HUES64 (cell line): ENCODE data around the gene MTAP.

ENCODE experiments used
- H3K27ac ChIP-seq: 2 replicates; pipeline ENCODE4 v1.7.0; 2013; ENCODE audit warnings: low read depth, low read length, inconsistent platforms
- H3K27me3 ChIP-seq: 2 replicates; pipeline ENCODE4 v1.6.1; 2013; ENCODE audit warnings: mild to moderate bottlenecking, low read length; ENCODE audit not compliant: insufficient read depth
- H3K36me3 ChIP-seq: 2 replicates; pipeline ENCODE4 v1.6.1; 2013; ENCODE audit warnings: mild to moderate bottlenecking, low read length; ENCODE audit not compliant: insufficient read depth
- H3K4me1 ChIP-seq: 2 replicates; pipeline ENCODE4 v1.6.1; 2013; ENCODE audit warnings: mild to moderate bottlenecking, low read length, moderate library complexity; ENCODE audit not compliant: insufficient read depth
- H3K4me3 ChIP-seq: 2 replicates; pipeline ENCODE4 v1.5.1; 2013; ENCODE audit warnings: mild to moderate bottlenecking, low read length, moderate library complexity
- H3K9ac ChIP-seq: 2 replicates; pipeline ENCODE4 v1.6.1; 2013; ENCODE audit warnings: mild to moderate bottlenecking, low read depth, low read length
- H3K9me3 ChIP-seq: 2 replicates; pipeline ENCODE4 v1.6.1; 2013; ENCODE audit warnings: low read depth, low read length; ENCODE audit not compliant: insufficient read depth
- WGBS: fragments of 150-250, 120-280 bp; methylation state at CpG from one replicate; pipeline ENCODE4 v1.1.7; 2013; ENCODE audit warnings: missing lambda C conversion rate; 5-methylcytosine and 5-hydroxymethylcytosine counted together

MTAP gene

DNA sequence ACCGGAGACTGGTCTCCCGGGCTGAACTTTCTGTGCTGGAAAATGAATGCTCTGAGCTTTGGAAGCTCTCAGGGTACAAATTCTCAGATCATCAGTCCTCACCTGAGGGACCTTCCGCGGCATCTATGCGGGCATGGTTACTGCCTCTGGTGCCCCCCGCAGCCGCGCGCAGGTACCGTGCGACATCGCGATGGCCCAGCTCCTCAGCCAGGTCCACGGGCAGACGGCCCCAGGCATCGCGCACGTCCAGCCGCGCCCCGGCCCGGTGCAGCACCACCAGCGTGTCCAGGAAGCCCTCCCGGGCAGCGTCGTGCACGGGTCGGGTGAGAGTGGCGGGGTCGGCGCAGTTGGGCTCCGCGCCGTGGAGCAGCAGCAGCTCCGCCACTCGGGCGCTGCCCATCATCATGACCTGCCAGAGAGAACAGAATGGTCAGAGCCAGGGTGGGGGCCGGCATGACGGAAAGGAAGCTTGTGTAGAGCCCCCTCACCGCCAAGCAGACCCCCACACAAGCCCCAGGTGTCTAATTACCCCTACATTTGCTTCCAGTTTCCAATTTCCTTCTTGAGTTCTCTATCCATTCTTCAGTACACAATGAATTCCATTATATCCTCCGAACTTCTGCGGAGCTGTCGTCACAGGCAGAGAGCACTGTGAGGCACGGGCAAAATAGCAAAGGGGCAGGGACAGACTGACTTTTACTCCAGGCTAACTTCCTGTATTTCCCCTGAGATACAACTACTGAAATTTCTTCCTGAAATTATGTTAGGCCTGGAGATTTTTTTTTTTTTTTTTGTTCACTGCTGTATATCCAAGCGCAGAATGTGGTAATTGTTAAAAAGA, 168.6 kb downstream of the MTAP start:
- H3K4me3 ChIP-seq, result peak overlapping the region; percentile 10
- 3% methylated on average over 44 of the region's 45 CpGs for WGBS
- no peaks in the 10 kb centered on the region for H3K36me3 ChIP-seq
- peaks cover 100% of the 10 kb centered on the region for H3K27me3 ChIP-seq
- H3K27ac ChIP-seq, result no peak overlapping the region
- H3K9me3 ChIP-seq, result no peaks in the 10 kb centered on the region
- no peak overlapping the region for H3K9ac ChIP-seq
- peaks cover 17% of the 10 kb centered on the region for H3K4me1 ChIP-seq

DNA sequence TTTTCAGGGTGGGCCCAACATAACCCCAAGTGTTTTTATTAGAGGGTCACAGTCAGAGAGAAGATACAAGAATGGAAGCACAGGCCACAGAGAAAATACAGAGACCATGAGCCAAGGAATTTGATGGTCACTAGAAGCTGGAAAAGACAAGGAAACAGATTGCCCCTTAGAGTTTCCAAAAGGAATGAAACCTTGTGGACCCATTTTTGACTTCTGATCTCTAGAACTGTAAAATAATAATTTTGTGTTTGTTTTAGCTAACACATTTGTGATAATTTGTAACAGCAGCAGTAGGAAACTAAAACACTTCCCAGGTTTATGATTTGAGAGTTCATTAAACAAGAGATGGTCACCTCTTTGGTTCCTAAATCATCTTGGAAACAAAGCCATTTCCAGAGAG, 169.9 kb downstream of the MTAP start:
- Histone ChIP-seq H3K9ac (no peak overlapping the region), H3K27me3 (peaks cover 100% of the 10 kb centered on the region), H3K36me3 (no peaks in the 10 kb centered on the region), H3K27ac (no peak overlapping the region), H3K4me1 (peaks cover 17% of the 10 kb centered on the region), H3K4me3 (no peak overlapping the region), H3K9me3 (no peaks in the 10 kb centered on the region)

DNA sequence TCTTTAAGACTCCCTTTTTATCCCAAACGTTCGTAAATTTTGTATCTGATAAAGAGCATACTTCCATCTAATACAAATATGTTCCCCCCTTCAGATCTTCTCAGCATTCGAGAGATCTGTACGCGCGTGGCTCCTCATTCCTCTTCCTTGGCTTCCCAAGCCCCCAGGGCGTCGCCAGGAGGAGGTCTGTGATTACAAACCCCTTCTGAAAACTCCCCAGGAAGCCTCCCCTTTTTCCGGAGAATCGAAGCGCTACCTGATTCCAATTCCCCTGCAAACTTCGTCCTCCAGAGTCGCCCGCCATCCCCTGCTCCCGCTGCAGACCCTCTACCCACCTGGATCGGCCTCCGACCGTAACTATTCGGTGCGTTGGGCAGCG, 171.9 kb downstream of the MTAP start:
- peak overlapping the region; percentile 56 for H3K4me3 ChIP-seq
- peak overlapping the region; percentile 14; the same call in 1 of the 2 replicates for H3K9ac ChIP-seq
- no peak overlapping the region for H3K27ac ChIP-seq
- no peaks in the 10 kb centered on the region for H3K9me3 ChIP-seq
- peaks cover 6% of the 10 kb centered on the region for H3K4me1 ChIP-seq
- under 1% methylated on average over 21 of the region's 21 CpGs for WGBS
- no peaks in the 10 kb centered on the region for H3K36me3 ChIP-seq
- H3K27me3 ChIP-seq, result peaks cover 100% of the 10 kb centered on the region

DNA sequence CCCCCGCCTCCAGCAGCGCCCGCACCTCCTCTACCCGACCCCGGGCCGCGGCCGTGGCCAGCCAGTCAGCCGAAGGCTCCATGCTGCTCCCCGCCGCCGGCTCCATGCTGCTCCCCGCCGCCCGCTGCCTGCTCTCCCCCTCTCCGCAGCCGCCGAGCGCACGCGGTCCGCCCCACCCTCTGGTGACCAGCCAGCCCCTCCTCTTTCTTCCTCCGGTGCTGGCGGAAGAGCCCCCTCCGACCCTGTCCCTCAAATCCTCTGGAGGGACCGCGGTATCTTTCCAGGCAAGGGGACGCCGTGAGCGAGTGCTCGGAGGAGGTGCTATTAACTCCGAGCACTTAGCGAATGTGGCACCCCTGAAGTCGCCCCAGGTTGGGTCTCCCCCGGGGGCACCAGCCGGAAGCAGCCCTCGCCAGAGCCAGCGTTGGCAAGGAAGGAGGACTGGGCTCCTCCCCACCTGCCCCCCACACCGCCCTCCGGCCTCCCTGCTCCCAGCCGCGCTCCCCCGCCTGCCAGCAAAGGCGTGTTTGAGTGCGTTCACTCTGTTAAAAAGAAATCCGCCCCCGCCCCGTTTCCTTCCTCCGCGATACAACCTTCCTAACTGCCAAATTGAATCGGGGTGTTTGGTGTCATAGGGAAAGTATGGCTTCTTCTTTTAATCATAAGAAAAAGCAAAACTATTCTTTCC, 172.4 kb downstream of the MTAP start:
- Histone ChIP-seq H3K27me3 (peaks cover 100% of the 10 kb centered on the region), H3K4me1 (peaks cover 6% of the 10 kb centered on the region), H3K9me3 (no peaks in the 10 kb centered on the region), H3K4me3 (peak overlapping the region; percentile 56), H3K9ac (peak overlapping the region; percentile 14; the same call in 1 of the 2 replicates), H3K36me3 (no peaks in the 10 kb centered on the region), H3K27ac (no peak overlapping the region)
- under 1% methylated on average over 50 of the region's 51 CpGs for WGBS

DNA sequence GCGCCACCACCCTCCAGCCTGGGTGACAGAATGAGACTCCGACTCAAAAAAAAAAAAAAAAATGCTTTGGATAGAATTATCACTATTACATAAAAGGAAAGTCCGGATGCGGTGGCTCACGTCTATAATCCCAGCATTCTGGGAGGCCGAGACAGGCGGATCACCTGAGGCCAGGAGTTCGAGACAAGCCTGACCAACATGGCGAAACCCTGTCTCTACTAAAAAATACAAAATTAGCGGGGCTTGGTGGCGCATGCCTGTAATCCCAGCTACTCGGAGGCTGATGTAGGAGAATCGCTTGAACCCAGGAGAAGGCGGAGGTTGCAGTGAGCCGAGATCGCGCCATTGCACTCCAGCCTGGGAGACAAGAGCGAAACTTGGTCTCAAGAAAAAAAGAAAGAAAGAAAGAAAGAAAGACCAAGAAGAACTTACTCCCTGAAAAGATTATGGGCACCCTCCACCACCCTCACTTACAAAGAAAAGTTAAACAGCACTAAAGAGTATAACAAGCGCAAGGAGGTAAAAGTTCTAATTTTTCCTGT, 174.0 kb downstream of the MTAP start:
- H3K36me3 ChIP-seq, result no peaks in the 10 kb centered on the region
- no peak overlapping the region for H3K4me3 ChIP-seq
- no peaks in the 10 kb centered on the region for H3K9me3 ChIP-seq
- whole genome bisulfite sequencing, result 34% methylated on average over 19 of the region's 19 CpGs
- peaks cover 4% of the 10 kb centered on the region for H3K4me1 ChIP-seq
- H3K27me3 ChIP-seq, result peaks cover 97% of the 10 kb centered on the region
- H3K9ac ChIP-seq, result no peak overlapping the region
- no peak overlapping the region for H3K27ac ChIP-seq

DNA sequence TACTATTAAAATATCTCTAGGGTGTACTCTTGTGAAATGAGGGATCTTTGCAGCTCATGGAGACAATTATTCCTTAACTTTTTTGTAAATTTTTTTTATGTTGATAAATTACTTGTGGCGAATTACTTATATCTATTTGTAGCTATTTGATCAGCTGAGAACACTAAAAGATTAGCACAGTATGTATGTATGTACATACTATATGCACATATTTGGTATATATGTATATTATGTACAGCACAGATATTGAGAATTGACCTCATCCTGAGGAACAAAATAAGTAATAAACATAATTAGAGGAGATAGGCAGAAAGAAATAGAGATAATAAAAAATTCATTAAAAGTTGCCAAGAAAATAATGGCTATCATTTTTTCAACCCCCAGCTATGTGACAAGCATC, 180.0 kb downstream of the MTAP start:
- Histone ChIP-seq H3K27me3 (peaks cover 97% of the 10 kb centered on the region), H3K36me3 (no peaks in the 10 kb centered on the region)

DNA sequence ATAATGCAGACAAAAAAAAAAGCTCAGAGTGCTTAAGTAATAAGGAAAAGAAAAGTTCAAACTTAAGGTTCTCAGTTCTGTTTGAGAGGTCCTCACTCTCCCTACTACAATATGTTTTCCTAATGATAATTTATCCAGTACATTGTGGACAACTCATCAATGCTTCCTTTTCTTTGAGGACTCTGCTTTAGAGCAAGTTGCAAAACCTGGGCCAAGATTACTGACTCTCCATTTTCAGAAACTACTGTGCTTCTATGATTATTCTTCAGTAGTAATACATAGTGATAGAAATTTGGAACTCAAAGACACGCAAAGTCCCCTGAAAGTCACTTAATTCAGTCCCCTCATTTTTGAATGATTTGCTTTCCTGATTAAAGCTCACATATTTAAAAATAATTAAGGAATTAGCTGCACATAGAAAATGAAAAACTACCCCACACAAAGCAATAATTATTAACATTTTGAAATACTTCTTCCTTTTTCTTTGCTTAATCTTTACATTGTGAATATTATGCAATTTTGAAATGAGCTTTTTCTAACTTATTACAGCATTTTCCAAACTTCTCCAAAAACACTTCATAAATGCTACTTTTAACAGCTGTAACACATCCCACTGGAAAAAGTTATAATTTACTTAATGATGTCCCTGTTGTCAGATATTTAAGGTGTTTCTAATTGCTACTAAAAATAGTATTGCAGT, 180.6 kb downstream of the MTAP start:
- peaks cover 97% of the 10 kb centered on the region for H3K27me3 ChIP-seq
- H3K4me3 ChIP-seq, result no peak overlapping the region
- no peaks in the 10 kb centered on the region for H3K4me1 ChIP-seq
- H3K36me3 ChIP-seq, result no peaks in the 10 kb centered on the region
- no peaks in the 10 kb centered on the region for H3K9me3 ChIP-seq
- no peak overlapping the region for H3K9ac ChIP-seq
- H3K27ac ChIP-seq, result no peak overlapping the region
- WGBS, result 86% methylated on average over 1 of the region's 1 CpG

More for the DNA sequence above, 180.0 kb downstream of the MTAP start:
- WGBS, result no CpG with 5 or more reads among the region's 1 CpG
- no peaks in the 10 kb centered on the region for H3K9me3 ChIP-seq
- no peak overlapping the region for H3K9ac ChIP-seq
- H3K4me1 ChIP-seq, result no peaks in the 10 kb centered on the region
- no peak overlapping the region for H3K4me3 ChIP-seq
- no peak overlapping the region for H3K27ac ChIP-seq

DNA sequence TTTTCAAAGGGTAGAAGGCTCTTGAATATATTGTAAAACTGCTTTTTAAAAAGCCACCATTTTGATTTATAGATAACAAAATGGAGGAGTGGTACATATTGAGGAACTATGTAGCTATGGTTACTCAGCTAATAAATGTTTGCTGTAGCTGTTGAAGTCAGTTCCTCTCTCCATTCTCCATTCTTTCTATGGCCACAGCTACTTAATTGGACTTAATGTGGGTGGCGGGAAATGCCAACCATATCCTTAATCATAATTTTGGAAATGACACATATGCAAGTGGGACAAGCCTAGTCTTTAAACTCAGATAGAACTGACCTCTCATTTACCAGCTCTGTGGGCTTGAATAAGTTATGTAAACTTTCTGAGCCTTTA, 181.1 kb downstream of the MTAP start:
- Histone ChIP-seq H3K36me3 (no peaks in the 10 kb centered on the region), H3K4me1 (no peaks in the 10 kb centered on the region), H3K4me3 (no peak overlapping the region), H3K27me3 (peaks cover 97% of the 10 kb centered on the region), H3K9ac (no peak overlapping the region), H3K9me3 (no peaks in the 10 kb centered on the region), H3K27ac (no peak overlapping the region)
- WGBS, result 80% methylated on average over 1 of the region's 1 CpG

DNA sequence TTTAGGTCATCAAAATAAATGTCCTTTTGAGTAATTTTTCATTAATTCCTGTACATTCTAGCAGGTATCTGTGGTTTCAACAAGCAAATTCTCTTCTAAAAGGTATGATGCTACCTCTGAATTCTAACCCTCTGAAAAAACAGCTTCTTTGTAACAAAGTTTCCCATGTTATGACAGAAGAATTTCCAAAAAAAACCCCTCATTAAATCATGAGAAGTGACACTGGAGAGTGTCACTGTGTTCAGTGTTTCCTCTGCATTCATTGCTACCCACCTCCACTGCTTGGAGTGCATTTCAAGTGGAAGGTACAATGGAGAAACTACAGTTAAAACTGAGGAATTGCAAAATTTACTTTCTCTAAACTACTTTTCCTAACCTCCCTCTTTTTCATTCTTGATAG, 181.7 kb downstream of the MTAP start:
- Histone ChIP-seq H3K4me1 (no peaks in the 10 kb centered on the region), H3K9me3 (no peaks in the 10 kb centered on the region), H3K27ac (no peak overlapping the region), H3K4me3 (no peak overlapping the region), H3K36me3 (no peaks in the 10 kb centered on the region), H3K27me3 (peaks cover 97% of the 10 kb centered on the region), H3K9ac (no peak overlapping the region)

DNA sequence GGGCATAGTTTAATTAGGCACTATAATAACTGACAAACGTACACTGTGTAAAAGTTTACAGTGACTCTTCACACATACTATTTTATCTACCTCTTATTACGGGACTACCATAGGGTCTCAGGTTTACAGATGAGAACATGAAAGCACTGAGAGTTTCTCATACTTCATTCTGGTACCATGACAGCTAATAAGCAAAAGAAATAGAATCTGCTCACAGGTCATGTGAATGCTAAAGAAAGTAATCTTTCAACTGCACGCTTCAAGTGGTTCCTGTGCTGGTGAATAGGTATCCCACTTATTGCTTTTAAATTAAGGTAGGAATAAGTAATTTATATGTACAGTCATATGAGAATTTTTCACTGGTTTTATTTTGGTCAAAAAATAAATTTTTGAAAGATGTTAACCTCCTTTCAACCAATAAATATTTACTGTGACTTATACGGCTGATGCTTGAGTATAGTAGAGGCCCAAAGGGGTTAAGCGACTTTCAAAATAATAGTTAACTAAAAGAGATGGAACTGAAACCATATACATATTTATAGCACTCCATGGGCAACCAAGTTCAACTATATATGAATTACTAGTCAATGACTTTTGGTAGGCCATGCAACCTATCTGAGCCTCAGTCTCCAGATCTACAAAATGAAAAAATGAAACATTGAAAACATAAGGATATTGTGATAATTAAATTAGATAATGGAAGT, 183.7 kb downstream of the MTAP start:
- H3K9ac ChIP-seq, result no peak overlapping the region
- H3K4me1 ChIP-seq, result 0 out of 2 replicates have a peak, but pooled peaks cover 3% of the 10 kb centered on the region
- no peaks in the 10 kb centered on the region for H3K9me3 ChIP-seq
- no peak overlapping the region for H3K27ac ChIP-seq
- no peaks in the 10 kb centered on the region for H3K36me3 ChIP-seq
- 84% methylated on average over 3 of the region's 5 CpGs for WGBS
- peaks cover 100% of the 10 kb centered on the region for H3K27me3 ChIP-seq
- H3K4me3 ChIP-seq, result no peak overlapping the region
